Caco-2 (cell line): ENCODE measurements around the gene TSPAN15. TPM values are rescaled to one million over a fixed set of nuclear protein-coding genes. Genes with fewer than 3 reads are reported as not detected.

Experiments
- BruUV-seq: library from RNA; stranded (reverse); fragments of 400-500 nt; replicated peaks from 2 replicates; lab custom pipeline; 2021; lab: Mats Ljungman, UMichigan
- CTCF ChIA-PET: fragments of 300-600 bp; sonication (Branson Sonifier 250); formaldehyde crosslinking; loops from one replicate; lab custom pipeline; 2022; ENCODE audit warnings: antibody characterized with exemption; lab: Charles Lee
- POLR2A ChIA-PET: fragments of 300-600 bp; sonication (Branson Sonifier 250); formaldehyde crosslinking; loops from one replicate; lab custom pipeline; 2022; ENCODE audit warnings: antibody characterized with exemption; lab: Charles Lee
- DNase-seq, 2 experiments: peaks; one replicate each; pipeline versions ENCODE4 v3.0.0 to v3.0.0-alpha.2; 2020 to 2022
- H3K27me3 ChIP-seq: replicated peaks from 2 replicates; pipeline ENCODE4 v1.6.0; 2011; ENCODE audit warnings: low read length; ENCODE audit not compliant: control insufficient read depth, insufficient read depth
- H3K36me3 ChIP-seq: 2 replicates; pipeline ENCODE4 v1.5.1; 2011; ENCODE audit warnings: low read length; ENCODE audit not compliant: control insufficient read depth, insufficient read depth
- H3K4me1 ChIP-seq: fragments of 250-450 bp; sonication (Bioruptor Pico); 2 replicates; pipeline ENCODE4 v1.5.1; 2020; ENCODE audit warnings: mild to moderate bottlenecking
- H3K4me3 ChIP-seq: 2 replicates; pipeline ENCODE4 v1.5.1; 2011; ENCODE audit warnings: low read depth, mild to moderate bottlenecking, control low read depth, low read length
- H3K9me3 ChIP-seq: fragments of 250-450 bp; sonication (Bioruptor Pico); 2 replicates; pipeline ENCODE4 v1.5.1; 2020; ENCODE audit warnings: mild to moderate bottlenecking, moderate library complexity
- H3K27ac Mint-ChIP-seq: one replicate; pipeline ENCODE4 v1.8.0; 2022; ENCODE audit warnings: mixed read lengths; ENCODE audit not compliant: unreplicated experiment
- H3K27me3 Mint-ChIP-seq: one replicate; pipeline ENCODE4 v1.8.0; 2022; ENCODE audit warnings: mixed read lengths; ENCODE audit not compliant: insufficient read depth, unreplicated experiment
- H3K36me3 Mint-ChIP-seq: one replicate; pipeline ENCODE4 v1.8.0; 2022; ENCODE audit warnings: mild to moderate bottlenecking, mixed read lengths; ENCODE audit not compliant: insufficient read depth, unreplicated experiment
- H3K4me1 Mint-ChIP-seq: one replicate; pipeline ENCODE4 v1.8.0; 2022; ENCODE audit warnings: low read depth, mixed read lengths; ENCODE audit not compliant: unreplicated experiment
- H3K4me3 Mint-ChIP-seq: one replicate; pipeline ENCODE4 v1.8.0; 2022; ENCODE audit warnings: mild to moderate bottlenecking, moderate library complexity, mixed read lengths; ENCODE audit not compliant: unreplicated experiment
- H3K9me3 Mint-ChIP-seq: one replicate; pipeline ENCODE4 v1.8.0; 2022; ENCODE audit warnings: mixed read lengths; ENCODE audit not compliant: unreplicated experiment
- CTCF ChIP-seq, 2 experiments: fragments of 200-600 bp in 1 of 2; IDR thresholded peaks; 1 replicate in 1 of 2; 2 replicates in 1 of 2; pipeline versions ENCODE4 v1.5.1 to v1.8.0; 2011 to 2022; ENCODE audit warnings: antibody characterized with exemption in 1 of 2, control low read depth in 1 of 2, inconsistent platforms in 1 of 2, low read depth in 1 of 2, low read length in 1 of 2, mild to moderate bottlenecking in 1 of 2, moderate library complexity in 1 of 2; ENCODE audit not compliant: insufficient read depth in 1 of 2, severe bottlenecking in 1 of 2, unreplicated experiment in 1 of 2
- intact Hi-C: fragments of 100-400 bp; cut with micrococcal nuclease; formaldehyde crosslinking; loops from one replicate; pipeline ENCODE4 v1.10.0; 2022; ENCODE audit not compliant: unreplicated experiment
- total RNA-seq: library from RNA; stranded (reverse); gene quantifications from 2 replicates; pipeline ENCODE4 v1.2.3, GENCODE V29; 2022

TSPAN15 gene
- total RNA-seq, 1 experiment from 2014 or later, result 86.5 TPM

- no peak for DNase-seq
- intact Hi-C loops, result no loop called here
- Histone ChIP-seq H3K9me3 (no peaks in the 10 kb centered on the region), H3K27me3 (no peaks in the 10 kb centered on the region), H3K4me3 (no peak overlapping the region), H3K4me1 (peaks cover 41% of the 10 kb centered on the region), H3K36me3 (no peaks in the 10 kb centered on the region)
- CTCF ChIA-PET, result interaction anchor here (0.9 kb wide), 1 partner anchor 49 kb away, joined by 4 read pairs; no protein-coding TSS in a partner anchor
- H3K36me3 Mint-ChIP-seq, result peaks cover 12% of the 10 kb centered on the region
- no peak overlapping the region for H3K4me3 Mint-ChIP-seq
- no peaks in the 10 kb centered on the region for H3K9me3 Mint-ChIP-seq
- peaks cover 42% of the 10 kb centered on the region for H3K4me1 Mint-ChIP-seq
- no TSS peak for BruUV-seq
- H3K27ac Mint-ChIP-seq, result peak overlapping the region; percentile 37
- POLR2A ChIA-PET, result no interaction called here
- H3K27me3 Mint-ChIP-seq, result no peaks in the 10 kb centered on the region
- no peak for TF ChIP-seq CTCF (IDR thresholded peaks at IDR 0.05; ENCODE audit: insufficient read depth in 1 of 2, low read depth in 1 of 2, low read length in 1 of 2, severe bottlenecking in 1 of 2, unreplicated experiment in 1 of 2)
These were observed 5.8 kb downstream of the TSPAN15 start for GRCh38 chr10:69456880-69457693.

- Mint-ChIP-seq H3K27ac (peak overlapping the region; percentile 52), H3K9me3 (no peaks in the 10 kb centered on the region), H3K36me3 (peaks cover 12% of the 10 kb centered on the region), H3K4me3 (no peak overlapping the region), H3K4me1 (peaks cover 39% of the 10 kb centered on the region), H3K27me3 (no peaks in the 10 kb centered on the region)
- no peak for DNase-seq
- Histone ChIP-seq H3K4me1 (peaks cover 37% of the 10 kb centered on the region), H3K9me3 (no peaks in the 10 kb centered on the region), H3K36me3 (no peaks in the 10 kb centered on the region), H3K4me3 (no peak overlapping the region), H3K27me3 (no peaks in the 10 kb centered on the region)
- no TSS peak for BruUV-seq
- TF ChIP-seq CTCF (IDR thresholded peaks at IDR 0.05; ENCODE audit: insufficient read depth in 1 of 2, low read depth in 1 of 2, low read length in 1 of 2, severe bottlenecking in 1 of 2, unreplicated experiment in 1 of 2), result no peak
- ChIA-PET POLR2A (interaction anchor here (0.5 kb wide), 1 partner anchor 9 kb away, joined by 4 read pairs; no protein-coding TSS in a partner anchor), CTCF (interaction anchor here (0.9 kb wide), 1 partner anchor 49 kb away, joined by 4 read pairs; no protein-coding TSS in a partner anchor)
- intact Hi-C loops, result loop anchor here (2.0 kb wide), 1 partner anchor 25 kb away; no protein-coding TSS in a partner anchor
These were observed 6.5 kb downstream of the TSPAN15 start for GRCh38 chr10:69457771-69458237.

GRCh38 chr10:69458430-69459100, 7.3 kb downstream of the TSPAN15 start:
- intact Hi-C loops, result loop anchor here (2.0 kb wide), 1 partner anchor 24 kb away; no protein-coding TSS in a partner anchor
- POLR2A ChIA-PET, result interaction anchor here (0.5 kb wide), 1 partner anchor 10 kb away, joined by 4 read pairs; no protein-coding TSS in a partner anchor
- BruUV-seq, result TSS peak; percentile 71
- CTCF ChIA-PET, result interaction anchor here (0.9 kb wide), 1 partner anchor 50 kb away, joined by 4 read pairs; no protein-coding TSS in a partner anchor
- Histone ChIP-seq H3K36me3 (no peaks in the 10 kb centered on the region), H3K4me1 (peaks cover 36% of the 10 kb centered on the region), H3K9me3 (no peaks in the 10 kb centered on the region), H3K4me3 (no peak overlapping the region), H3K27me3 (no peaks in the 10 kb centered on the region)
- Mint-ChIP-seq H3K27ac (peak overlapping the region; percentile 52), H3K36me3 (peaks cover 12% of the 10 kb centered on the region), H3K9me3 (no peaks in the 10 kb centered on the region), H3K4me1 (peaks cover 39% of the 10 kb centered on the region), H3K27me3 (no peaks in the 10 kb centered on the region), H3K4me3 (peak overlapping the region; percentile 8)
- no peak for TF ChIP-seq CTCF (IDR thresholded peaks at IDR 0.05; ENCODE audit: insufficient read depth in 1 of 2, low read depth in 1 of 2, low read length in 1 of 2, severe bottlenecking in 1 of 2, unreplicated experiment in 1 of 2)
- peak; percentile 78 to 87 for DNase-seq
